Measurements from ENCODE around the gene SPHK2. TPM values are rescaled to one million over a fixed set of nuclear protein-coding genes. Genes with fewer than 3 reads are reported as not detected.

SPHK2 gene
- total and polyA plus RNA-seq, 2 experiments from 2014 or later: 18.3 to 50.3 TPM

DNA sequence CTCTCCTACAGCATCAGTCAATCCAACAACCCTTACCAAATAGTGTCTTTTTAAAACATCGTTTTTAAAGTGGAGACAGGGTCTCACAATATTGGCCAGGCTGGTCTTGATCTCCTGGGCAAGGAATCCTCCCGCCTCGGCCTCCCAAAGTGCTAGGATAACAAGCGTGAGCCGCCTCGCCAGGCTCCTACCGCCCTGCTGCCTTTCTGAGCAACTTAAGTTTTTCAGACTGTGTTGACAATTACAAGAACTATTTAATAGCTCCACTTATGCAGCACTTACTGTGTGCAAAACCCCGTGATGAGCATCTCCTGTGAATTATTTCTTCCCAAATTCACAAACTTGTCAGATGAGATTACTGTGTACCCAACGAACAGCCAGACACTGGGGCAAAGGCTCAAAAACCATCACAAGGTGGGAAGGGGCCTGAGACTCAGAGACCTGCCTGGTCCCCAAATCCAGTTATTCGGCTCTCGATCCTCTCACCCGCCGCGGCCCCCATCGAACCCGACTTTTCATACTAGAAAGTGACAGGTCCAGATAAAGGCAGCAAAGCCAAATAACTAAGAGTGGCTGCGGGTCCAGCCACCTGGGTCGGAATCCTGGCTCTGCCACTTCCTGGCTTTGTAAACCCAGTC is 909 bp upstream of the SPHK2 start:
- no peak for DNase-seq (ENCODE audit: low spot score)
- no peak overlapping the region for H2AFZ ChIP-seq
- H3K36me3 Mint-ChIP-seq (ENCODE audit: low read depth): peaks cover 54% of the 10 kb centered on the region
- no peaks in the 10 kb centered on the region for H3K9me2 ChIP-seq (ENCODE audit: insufficient read depth)
- H3K4me3 Mint-ChIP-seq: peak overlapping the region; percentile 93
- no peaks in the 10 kb centered on the region; the same call in 1 of the 3 replicates for H3K9me3 Mint-ChIP-seq
- H4K20me1 ChIP-seq (replicated peaks; ENCODE audit: insufficient read depth): peaks cover 21% of the 10 kb centered on the region
- peaks cover 38% of the 10 kb centered on the region for H3K27me3 Mint-ChIP-seq (ENCODE audit: insufficient read depth, low read depth, poor library complexity)
- TF ChIP-seq JUNB (IDR thresholded peaks at IDR 0.05; ENCODE audit: unreplicated experiment) (no peak), NANOG (IDR thresholded peaks at IDR 0.05; ENCODE audit: borderline replicate concordance) (no peak), EZH2phosphoT487 (IDR thresholded peaks at IDR 0.05; ENCODE audit: unreplicated experiment) (no peak), POLR2AphosphoS5 (IDR thresholded peaks at IDR 0.05; ENCODE audit: low read depth) (no peak), EZH2 (IDR thresholded peaks at IDR 0.05; ENCODE audit: low read depth, unreplicated experiment) (no peak), STAT1 (IDR thresholded peaks at IDR 0.05; ENCODE audit: unreplicated experiment) (no peak), ZNF114 (CRISPR knock-in tag; IDR thresholded peaks at IDR 0.05) (no peak)
- TF ChIP-seq, protein P1, sequence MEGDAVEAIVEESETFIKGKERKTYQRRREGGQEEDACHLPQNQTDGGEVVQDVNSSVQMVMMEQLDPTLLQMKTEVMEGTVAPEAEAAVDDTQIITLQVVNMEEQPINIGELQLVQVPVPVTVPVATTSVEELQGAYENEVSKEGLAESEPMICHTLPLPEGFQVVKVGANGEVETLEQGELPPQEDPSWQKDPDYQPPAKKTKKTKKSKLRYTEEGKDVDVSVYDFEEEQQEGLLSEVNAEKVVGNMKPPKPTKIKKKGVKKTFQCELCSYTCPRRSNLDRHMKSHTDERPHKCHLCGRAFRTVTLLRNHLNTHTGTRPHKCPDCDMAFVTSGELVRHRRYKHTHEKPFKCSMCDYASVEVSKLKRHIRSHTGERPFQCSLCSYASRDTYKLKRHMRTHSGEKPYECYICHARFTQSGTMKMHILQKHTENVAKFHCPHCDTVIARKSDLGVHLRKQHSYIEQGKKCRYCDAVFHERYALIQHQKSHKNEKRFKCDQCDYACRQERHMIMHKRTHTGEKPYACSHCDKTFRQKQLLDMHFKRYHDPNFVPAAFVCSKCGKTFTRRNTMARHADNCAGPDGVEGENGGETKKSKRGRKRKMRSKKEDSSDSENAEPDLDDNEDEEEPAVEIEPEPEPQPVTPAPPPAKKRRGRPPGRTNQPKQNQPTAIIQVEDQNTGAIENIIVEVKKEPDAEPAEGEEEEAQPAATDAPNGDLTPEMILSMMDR (conservative IDR thresholded peaks at IDR 0.05; ENCODE audit: low read depth in 2 of 2): no peak
- TF ChIP-seq, protein P2, sequence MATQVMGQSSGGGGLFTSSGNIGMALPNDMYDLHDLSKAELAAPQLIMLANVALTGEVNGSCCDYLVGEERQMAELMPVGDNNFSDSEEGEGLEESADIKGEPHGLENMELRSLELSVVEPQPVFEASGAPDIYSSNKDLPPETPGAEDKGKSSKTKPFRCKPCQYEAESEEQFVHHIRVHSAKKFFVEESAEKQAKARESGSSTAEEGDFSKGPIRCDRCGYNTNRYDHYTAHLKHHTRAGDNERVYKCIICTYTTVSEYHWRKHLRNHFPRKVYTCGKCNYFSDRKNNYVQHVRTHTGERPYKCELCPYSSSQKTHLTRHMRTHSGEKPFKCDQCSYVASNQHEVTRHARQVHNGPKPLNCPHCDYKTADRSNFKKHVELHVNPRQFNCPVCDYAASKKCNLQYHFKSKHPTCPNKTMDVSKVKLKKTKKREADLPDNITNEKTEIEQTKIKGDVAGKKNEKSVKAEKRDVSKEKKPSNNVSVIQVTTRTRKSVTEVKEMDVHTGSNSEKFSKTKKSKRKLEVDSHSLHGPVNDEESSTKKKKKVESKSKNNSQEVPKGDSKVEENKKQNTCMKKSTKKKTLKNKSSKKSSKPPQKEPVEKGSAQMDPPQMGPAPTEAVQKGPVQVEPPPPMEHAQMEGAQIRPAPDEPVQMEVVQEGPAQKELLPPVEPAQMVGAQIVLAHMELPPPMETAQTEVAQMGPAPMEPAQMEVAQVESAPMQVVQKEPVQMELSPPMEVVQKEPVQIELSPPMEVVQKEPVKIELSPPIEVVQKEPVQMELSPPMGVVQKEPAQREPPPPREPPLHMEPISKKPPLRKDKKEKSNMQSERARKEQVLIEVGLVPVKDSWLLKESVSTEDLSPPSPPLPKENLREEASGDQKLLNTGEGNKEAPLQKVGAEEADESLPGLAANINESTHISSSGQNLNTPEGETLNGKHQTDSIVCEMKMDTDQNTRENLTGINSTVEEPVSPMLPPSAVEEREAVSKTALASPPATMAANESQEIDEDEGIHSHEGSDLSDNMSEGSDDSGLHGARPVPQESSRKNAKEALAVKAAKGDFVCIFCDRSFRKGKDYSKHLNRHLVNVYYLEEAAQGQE (IDR thresholded peaks at IDR 0.05; ENCODE audit: unreplicated experiment): no peak
- TF ChIP-seq, protein P3, sequence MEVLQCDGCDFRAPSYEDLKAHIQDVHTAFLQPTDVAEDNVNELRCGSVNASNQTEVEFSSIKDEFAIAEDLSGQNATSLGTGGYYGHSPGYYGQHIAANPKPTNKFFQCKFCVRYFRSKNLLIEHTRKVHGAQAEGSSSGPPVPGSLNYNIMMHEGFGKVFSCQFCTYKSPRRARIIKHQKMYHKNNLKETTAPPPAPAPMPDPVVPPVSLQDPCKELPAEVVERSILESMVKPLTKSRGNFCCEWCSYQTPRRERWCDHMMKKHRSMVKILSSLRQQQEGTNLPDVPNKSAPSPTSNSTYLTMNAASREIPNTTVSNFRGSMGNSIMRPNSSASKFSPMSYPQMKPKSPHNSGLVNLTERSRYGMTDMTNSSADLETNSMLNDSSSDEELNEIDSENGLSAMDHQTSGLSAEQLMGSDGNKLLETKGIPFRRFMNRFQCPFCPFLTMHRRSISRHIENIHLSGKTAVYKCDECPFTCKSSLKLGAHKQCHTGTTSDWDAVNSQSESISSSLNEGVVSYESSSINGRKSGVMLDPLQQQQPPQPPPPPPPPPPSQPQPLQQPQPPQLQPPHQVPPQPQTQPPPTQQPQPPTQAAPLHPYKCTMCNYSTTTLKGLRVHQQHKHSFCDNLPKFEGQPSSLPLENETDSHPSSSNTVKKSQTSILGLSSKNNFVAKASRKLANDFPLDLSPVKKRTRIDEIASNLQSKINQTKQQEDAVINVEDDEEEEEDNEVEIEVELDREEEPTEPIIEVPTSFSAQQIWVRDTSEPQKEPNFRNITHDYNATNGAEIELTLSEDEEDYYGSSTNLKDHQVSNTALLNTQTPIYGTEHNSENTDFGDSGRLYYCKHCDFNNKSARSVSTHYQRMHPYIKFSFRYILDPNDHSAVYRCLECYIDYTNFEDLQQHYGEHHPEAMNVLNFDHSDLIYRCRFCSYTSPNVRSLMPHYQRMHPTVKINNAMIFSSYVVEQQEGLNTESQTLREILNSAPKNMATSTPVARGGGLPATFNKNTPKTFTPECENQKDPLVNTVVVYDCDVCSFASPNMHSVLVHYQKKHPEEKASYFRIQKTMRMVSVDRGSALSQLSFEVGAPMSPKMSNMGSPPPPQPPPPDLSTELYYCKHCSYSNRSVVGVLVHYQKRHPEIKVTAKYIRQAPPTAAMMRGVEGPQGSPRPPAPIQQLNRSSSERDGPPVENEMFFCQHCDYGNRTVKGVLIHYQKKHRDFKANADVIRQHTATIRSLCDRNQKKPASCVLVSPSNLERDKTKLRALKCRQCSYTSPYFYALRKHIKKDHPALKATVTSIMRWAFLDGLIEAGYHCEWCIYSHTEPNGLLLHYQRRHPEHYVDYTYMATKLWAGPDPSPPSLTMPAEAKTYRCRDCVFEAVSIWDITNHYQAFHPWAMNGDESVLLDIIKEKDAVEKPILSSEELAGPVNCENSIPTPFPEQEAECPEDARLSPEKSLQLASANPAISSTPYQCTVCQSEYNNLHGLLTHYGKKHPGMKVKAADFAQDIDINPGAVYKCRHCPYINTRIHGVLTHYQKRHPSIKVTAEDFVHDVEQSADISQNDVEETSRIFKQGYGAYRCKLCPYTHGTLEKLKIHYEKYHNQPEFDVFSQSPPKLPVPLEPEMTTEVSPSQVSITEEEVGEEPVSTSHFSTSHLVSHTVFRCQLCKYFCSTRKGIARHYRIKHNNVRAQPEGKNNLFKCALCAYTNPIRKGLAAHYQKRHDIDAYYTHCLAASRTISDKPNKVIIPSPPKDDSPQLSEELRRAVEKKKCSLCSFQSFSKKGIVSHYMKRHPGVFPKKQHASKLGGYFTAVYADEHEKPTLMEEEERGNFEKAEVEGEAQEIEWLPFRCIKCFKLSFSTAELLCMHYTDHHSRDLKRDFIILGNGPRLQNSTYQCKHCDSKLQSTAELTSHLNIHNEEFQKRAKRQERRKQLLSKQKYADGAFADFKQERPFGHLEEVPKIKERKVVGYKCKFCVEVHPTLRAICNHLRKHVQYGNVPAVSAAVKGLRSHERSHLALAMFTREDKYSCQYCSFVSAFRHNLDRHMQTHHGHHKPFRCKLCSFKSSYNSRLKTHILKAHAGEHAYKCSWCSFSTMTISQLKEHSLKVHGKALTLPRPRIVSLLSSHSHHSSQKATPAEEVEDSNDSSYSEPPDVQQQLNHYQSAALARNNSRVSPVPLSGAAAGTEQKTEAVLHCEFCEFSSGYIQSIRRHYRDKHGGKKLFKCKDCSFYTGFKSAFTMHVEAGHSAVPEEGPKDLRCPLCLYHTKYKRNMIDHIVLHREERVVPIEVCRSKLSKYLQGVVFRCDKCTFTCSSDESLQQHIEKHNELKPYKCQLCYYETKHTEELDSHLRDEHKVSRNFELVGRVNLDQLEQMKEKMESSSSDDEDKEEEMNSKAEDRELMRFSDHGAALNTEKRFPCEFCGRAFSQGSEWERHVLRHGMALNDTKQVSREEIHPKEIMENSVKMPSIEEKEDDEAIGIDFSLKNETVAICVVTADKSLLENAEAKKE (CRISPR knock-in tag; IDR thresholded peaks at IDR 0.05): no peak
- H3K4me1 ChIP-seq (ENCODE audit: insufficient read depth): peaks cover 41% of the 10 kb centered on the region
- H3K4me3 ChIP-seq: peak overlapping the region; percentile 97
- peaks cover 51% of the 10 kb centered on the region for H3F3A ChIP-seq (replicated peaks; ENCODE audit: low read depth)
- peaks cover 40% of the 10 kb centered on the region for H3K79me2 ChIP-seq (replicated peaks; ENCODE audit: insufficient read depth)
- H3K27me3 ChIP-seq (ENCODE audit: insufficient read depth): no peaks in the 10 kb centered on the region
- peak overlapping the region; percentile 99 for H3K27ac ChIP-seq (ENCODE audit: low read depth)
- H3K4me1 Mint-ChIP-seq: peaks cover 51% of the 10 kb centered on the region
- peak overlapping the region; percentile 98 for H3K27ac Mint-ChIP-seq
- peak overlapping the region; percentile 99 for H3K4me2 ChIP-seq
- ATAC-seq: no peak
- H3K36me3 ChIP-seq (ENCODE audit: insufficient read depth): peaks cover 32% of the 10 kb centered on the region

All from GM23338 (cell line).